GM18858 (cell line): ENCODE measurements around the gene MAPK8.
"Not testable (repeated sequence)": the region's sequence is repeated elsewhere in the genome, so short reads cannot be mapped to it uniquely, and the experiment has no call there.

Source experiments
- ATAC-seq: cut with Tn5 transposase; IDR thresholded peaks from one replicate; pipeline ENCODE4 v1.9.1; 2021; ENCODE audit not compliant: unreplicated experiment

MAPK8 gene

DNA sequence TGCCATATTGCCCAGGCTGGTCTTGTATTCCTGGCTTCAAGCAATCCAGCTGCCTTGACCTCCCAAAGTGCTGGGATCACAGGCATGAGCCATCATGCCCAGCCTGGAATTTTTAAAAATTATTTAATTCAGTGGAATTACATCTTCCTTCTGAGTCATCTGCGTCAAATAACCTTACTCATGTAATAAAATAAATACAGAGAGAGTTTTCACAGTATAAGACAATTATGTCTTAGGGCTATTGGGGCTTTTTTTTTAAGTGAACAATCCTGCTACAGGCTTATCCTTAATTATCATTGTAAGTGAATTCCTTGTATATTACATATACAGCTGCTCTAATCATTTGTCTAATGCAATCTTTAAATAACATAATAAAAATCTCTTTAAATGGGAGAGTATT, 108.3 kb downstream of the MAPK8 start:
- no peak for ATAC-seq

- no peak for ATAC-seq
These were observed 110.2 kb downstream of the MAPK8 start for GRCh38 chr10:48416584-48417232.

DNA sequence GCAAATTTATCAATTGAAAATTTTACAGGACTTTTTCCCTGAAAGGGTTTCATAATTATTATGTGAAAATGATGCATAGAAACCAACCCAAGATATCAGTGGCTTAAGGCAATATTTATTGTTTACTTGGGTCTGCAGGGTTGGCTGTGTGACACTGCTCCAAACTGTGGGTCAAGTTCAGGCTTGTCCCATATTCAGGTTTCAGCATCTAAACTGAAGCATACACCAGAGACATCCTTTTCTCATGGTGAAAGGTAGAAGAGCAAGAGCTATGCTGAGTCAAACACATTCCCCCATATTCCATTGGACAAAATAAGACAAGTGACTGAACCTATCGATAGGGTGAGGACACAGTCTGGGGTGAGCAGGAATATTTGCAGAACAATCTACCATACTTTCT, 110.9 kb downstream of the MAPK8 start:
- no peak for ATAC-seq

- no peak for ATAC-seq
These were observed 111.8 kb downstream of the MAPK8 start for GRCh38 chr10:48418189-48418788.

DNA sequence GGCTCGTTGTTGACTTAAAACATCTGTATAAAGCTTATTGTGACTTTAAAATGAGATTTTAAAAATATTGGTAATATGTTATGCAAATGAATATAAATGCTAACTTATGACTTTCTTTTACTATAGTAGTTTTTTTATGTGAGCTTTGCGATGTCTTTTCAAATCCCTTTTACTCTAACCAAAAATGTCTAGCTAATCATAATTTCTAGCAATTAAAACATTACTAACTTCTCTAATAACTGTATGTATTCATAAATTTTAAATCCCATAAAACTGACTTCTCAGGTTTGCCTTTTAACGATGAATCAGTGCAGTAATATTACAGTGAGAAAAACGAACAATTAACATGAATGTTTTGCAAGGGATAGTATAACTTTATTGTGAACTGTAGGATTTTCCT, 113.2 kb downstream of the MAPK8 start:
- ATAC-seq: no peak

DNA sequence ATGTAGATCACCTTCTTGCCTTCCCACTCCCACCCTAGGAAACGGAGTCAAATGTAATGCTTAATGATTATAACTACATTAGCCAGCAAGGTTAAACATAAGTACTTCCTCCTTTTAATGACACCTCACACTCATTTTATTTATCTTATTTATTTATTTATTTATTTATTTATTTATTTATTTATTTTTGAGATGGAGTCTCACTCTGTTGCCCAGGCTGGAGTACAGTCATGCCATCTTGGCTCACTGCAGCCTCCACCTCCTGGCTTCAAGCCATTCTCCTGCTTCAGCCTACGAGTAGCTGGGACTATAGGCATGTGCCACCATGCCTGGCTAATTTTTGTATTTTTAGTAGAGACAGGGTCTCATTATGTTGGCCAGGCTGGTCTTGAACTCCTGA, 115.4 kb downstream of the MAPK8 start:
- not testable (repeated sequence) for ATAC-seq

- ATAC-seq: no peak
These were observed 117.4 kb downstream of the MAPK8 start for GRCh38 chr10:48423884-48424283.

DNA sequence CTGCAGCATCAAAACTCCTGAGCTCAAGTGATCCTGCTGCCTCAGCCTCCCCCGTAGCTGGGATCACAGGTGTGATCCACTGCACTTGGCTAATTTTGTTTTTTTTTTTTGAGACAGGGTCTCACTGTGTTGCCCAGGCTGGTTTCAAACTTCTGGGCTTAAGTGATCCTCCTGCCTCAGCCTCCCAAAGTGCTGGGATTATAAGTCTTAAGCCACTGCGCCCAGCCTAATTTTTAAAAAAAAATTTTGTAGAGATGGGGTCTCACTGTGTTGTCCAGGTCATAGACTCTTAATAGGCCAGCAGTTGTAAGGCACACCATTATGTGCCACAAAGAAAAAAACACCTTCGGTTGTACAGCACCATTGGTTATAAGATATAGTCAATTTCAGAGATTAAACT, 122.4 kb downstream of the MAPK8 start:
- no peak for ATAC-seq

DNA sequence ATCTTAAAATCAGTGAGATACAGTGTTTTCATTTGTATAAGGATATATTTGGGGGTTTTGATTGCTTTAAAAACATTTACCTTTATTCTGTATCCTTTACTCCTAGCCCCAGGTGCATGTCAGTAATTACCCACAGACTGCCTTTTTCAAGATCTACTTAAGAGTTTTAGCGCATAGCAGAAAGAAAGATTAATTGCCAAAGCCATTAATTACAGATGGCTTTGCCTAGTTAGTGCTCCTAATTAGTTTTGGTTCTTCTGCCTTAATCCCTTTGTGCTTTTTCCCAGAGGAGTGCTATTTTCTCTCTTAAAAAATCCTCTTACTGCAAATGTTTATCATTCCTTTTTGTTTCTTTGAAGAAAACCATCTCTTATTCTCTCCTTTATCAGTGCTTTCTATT, 122.8 kb downstream of the MAPK8 start:
- ATAC-seq: no peak

DNA sequence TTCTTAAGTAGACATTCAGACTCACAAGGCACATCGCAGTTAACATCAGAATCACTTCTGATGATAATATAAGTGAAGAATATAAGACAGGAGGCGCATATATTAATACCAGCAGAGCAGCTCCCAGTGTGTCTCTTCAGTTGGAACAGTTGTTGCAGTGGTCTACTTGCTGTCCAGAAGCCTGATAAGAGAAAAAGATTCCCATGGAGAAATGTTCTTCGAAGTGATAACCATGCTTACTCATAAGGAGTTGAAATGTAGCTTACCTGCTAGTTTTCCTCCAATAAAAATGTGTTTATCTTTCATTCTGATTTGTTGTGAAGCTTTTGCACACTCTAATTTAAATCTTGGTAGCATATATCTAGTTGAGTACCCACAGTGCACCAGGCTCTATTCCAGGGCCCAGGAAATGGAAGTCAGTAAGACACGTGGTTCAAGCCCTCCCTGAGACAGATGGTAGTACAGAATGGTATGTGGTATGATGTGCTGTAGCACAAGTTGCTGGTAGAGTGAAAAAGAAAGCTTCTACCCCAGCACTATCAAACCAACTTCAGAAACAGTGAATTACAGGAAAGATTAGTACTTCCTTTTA, 124.0 kb downstream of the MAPK8 start:
- no peak for ATAC-seq

DNA sequence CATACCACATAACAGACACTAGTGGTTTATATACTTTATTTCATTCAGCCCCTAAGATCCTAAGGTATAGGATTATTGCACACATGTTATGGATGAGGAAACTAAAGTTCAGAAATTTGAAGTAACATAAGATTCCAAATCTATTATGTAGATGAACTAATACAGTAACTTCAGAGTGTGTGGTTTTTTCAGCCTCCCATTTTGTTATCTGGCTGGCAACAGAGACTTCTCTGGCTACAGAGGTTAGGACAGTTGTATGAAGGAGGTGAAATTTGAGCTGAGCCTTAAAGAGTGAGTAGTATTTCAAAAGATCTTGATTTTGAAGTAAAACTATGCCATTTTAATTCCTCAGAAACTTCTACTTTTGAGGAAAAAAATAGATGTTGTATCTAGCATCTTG, 125.4 kb downstream of the MAPK8 start:
- no peak for ATAC-seq

GRCh38 chr10:48437546-48437945, 131.1 kb downstream of the MAPK8 start:
- ATAC-seq: no peak

- ATAC-seq: no peak
These were observed 132.6 kb downstream of the MAPK8 start for GRCh38 chr10:48439031-48439430.

- ATAC-seq: no peak
These were observed 133.1 kb downstream of the MAPK8 start for GRCh38 chr10:48439581-48440041.

DNA sequence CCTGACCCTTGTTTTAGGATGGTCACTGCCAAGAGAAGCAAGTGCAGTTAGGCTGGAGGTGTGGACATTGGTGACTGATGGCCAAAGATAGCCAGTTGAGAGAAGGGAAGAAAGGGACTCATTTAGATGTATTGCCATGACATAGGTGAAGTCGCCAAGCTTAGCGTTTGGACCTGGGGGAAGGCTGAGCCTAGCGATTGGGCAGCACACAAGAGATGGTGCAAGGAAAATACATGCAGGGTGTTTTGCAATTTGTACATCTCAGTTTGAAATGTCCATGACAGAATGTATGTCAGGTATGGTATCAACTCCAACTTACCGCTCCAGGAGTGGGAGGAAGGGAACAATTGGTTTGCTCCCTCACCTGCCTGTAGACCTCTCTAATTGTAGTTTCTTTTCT, 134.3 kb downstream of the MAPK8 start:
- no peak for ATAC-seq

- no peak for ATAC-seq
These were observed 135.8 kb downstream of the MAPK8 start for GRCh38 chr10:48442090-48442808.

- ATAC-seq: no peak
These were observed 136.3 kb downstream of the MAPK8 start for GRCh38 chr10:48442809-48443177.

GRCh38 chr10:48444266-48444665, 137.8 kb downstream of the MAPK8 start:
- no peak for ATAC-seq

GRCh38 chr10:48444861-48445841, 138.7 kb downstream of the MAPK8 start:
- no peak for ATAC-seq

DNA sequence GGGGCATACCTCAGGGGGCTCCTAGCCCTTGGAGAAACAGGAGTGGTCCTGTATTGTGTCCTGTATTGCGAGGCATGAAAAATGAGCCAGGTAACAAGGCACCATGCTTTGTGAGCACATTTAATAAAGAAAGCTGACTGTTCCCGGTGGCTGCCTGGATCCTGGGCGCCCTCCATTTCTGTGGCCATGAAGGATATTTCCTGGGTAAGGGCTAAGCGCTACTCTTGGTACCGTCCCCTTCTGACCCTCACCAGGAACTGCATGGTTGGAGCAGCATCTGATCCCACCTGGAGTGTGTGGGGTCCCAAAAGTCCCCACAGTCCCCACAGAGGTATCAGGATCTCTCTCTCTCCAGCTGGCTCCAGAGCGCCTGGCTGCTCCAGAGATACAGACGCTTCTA, 139.5 kb downstream of the MAPK8 start:
- no peak for ATAC-seq

DNA sequence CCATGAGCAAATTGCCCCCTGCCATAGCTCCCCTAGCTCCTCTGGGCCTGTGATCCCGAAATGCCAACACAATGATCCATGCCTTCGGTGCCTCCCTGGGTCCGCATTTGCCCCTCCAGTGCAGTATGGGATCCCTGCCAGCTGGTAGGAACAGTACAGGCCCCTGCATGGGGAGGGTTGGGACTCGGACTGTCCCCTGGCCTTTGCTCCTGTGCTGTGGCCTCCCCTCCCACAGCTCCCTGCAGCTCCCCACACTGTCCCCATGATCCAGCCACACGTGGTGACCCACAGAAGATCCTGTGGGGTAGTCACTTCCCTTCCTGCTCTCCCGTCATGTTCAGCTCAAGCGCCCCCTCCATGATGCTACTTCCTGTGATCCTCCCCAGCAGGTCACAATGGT, 140.3 kb downstream of the MAPK8 start:
- no peak for ATAC-seq
